Activated CD4-positive, alpha-beta T cell treated with anti-CD3 and anti-CD28 coated beads, Interleukin-2, amount 50 U/mL, for 48 hours (primary cell): Measurements from ENCODE around the gene RUVBL1.
"Not testable (repeated sequence)": the region's sequence is repeated elsewhere in the genome, so short reads cannot be mapped to it uniquely, and the experiment has no call there.

Experiments
- DNase-seq, 2 experiments: peaks; one replicate each; pipeline ENCODE4 v3.0.0-alpha.2; 2020

The RUVBL1 gene

DNA sequence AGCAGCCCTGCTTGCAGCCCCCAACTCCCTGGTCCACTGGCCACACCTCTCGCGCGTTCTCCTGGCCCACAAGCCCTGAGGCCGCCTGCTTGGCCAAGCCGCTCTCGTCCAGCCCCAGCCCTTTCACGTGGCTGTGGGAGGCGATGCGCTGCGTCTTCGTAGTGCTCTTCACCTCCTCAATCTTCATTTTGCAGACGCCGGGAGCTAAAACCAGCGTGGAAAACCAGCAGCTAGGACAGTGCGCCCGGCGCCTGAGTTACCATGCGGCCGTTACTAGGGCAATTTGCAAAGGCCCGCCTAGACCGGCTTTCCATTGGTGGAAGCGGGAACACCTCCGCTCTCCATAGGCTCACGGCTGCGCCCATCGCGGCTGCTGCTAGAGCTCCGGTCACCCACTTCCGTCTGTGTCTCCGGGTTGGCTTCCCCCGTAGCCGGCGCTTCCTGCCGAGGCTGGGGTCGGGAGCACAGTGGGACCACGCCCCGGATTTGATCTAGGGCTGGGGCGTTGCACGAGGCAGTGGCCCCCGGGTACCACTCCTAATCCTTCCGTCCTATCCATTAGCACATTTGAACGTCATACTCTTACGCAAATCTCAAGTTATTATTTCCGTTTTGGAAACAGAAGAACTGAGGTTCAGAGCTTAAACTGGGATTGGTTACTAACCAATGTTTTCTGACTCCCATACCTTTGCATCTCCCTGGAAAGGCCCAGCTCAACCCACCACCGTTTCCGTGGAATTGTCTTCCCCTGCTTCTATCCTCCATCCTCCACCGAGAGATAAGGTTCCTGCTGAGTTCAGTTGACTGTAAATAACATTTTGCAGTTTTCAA is at the start of gene RUVBL1:
Gene RUVBL1 (minus strand): TSS at position 275 of the 831 bp plus-strand sequence. CDS start 88 bp downstream, at position 187.
- peak; percentile 96 to 97 for DNase-seq

DNA sequence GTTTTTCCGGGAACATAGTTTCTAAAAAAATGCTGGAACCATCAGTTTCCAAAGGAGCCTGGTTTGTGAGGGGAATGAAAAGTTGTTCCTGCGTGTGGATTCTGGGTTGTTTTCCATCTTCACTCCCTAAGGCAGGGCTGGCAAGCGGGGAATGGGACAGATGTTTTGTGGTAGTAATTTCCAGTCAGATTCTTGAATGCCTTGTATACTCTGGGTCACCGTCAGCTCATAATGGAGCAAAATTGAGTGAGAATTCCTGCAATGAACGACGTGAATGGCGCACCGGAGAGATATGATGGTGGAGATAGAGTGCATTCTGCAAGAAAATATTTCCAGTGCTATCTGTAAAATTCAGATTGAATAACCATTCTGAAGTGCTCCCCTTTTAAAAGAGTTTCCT is 49.6 kb upstream of the RUVBL1 start:
- no peak for DNase-seq

DNA sequence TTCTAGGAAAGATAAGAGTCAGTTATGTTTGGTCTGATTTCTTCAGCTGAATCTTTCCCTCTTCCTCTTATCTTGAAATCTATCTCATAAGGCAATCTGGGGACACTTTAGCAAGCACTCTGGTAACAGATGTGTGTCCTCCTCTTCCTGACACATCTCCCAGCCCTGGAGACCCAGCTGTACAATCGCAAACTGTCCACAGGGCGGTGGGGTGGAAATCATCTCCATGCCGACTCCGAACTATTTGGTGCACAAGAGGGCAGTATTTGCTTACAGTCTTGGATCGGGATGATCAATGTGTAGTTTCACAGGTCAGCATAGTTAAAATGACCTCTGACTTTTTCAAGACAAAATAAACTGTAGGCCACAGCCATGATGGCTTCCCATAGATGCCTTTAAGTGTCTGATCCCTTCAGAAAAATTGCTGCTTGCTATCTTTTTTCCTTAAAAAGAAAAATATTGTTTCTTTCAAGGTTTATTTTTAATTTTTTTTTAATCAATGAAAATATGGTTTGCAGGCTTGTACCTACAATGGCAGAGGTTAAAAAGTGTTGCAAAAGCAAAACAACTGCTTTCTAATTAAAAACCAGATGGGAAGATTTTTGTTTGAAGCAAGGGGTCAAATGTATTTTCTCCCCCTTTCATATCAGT is 47.4 kb upstream of the RUVBL1 start:
- no peak for DNase-seq

DNA sequence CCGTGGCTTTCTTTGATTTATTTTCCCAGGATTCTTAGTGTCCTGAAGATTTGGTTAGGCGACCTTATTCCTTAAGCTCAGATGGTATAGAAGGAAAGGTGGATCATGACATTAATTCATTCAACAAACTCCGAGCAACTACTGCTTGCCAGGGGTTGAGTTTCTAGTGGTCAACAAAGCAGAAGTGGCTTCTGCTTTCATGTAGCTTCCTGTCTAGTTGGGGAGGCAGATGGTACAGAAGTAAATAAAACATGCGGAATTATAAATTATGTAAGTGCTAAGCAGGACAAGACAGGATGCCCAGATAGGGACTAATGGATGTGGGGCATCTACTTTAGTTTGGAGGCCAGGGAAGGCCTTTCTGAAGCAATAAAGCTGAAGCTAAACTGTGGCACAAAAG is 45.2 kb upstream of the RUVBL1 start:
- DNase-seq: no peak

DNA sequence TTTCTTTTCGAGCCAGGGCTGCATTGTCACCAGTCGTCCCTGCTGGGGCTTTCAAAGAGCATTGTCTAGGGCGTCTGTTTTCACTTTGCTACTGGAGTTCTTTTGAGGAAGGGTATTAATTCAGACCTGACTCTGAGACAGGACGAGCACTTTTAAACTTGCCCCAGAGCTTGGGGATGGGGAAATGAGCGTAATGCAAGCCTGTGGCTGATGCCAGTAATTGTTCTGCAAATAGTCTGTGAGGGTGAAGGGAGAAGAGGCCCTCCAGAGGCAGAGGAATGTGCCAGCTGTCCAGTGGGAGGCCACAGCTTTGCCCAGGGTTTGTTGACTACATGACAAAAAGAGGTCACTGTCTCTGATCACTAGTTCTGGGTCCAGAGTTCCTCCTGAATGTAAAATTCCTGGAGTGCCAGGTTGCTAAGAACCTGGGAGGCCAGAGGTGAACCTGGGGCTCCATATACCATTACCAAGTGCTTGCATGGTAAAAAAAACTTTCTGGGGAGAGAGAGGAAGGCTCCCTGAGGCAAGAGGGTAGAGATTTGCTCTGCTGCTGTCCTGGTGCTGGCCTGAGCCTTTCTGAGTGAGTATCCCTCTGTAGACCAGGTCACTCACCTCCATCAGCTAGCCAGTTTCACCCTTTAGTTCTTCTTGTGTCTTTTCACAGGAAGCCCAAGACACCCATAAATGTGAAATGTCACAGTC is 44.5 kb upstream of the RUVBL1 start:
- DNase-seq: no peak

- no peak for DNase-seq
Observed at GRCh38 chr3:128167646-128167972, 44.0 kb upstream of the RUVBL1 start.

GRCh38 chr3:128166971-128167453 is 43.4 kb upstream of the RUVBL1 start:
- DNase-seq: no peak

DNA sequence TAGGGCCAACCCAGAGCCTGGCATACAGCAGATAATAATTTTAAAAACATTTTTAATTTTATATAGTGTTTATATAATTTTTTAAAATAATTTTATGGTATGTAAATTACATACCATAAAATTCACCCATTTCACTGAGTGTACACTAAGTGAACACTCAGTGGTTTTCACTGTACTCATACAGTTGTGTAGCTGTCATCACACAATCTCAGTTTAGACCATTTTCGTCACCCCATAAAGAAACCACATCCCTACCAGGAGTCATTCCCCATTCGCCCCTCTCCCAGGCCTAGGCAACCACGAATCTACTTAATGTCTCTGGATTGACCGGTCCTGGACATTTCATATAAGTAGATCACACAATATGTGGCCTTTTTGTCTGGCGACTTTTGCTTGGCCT is 39.8 kb upstream of the RUVBL1 start:
- no peak for DNase-seq

GRCh38 chr3:128160661-128161060 is 37.0 kb upstream of the RUVBL1 start:
- DNase-seq: no peak

DNA sequence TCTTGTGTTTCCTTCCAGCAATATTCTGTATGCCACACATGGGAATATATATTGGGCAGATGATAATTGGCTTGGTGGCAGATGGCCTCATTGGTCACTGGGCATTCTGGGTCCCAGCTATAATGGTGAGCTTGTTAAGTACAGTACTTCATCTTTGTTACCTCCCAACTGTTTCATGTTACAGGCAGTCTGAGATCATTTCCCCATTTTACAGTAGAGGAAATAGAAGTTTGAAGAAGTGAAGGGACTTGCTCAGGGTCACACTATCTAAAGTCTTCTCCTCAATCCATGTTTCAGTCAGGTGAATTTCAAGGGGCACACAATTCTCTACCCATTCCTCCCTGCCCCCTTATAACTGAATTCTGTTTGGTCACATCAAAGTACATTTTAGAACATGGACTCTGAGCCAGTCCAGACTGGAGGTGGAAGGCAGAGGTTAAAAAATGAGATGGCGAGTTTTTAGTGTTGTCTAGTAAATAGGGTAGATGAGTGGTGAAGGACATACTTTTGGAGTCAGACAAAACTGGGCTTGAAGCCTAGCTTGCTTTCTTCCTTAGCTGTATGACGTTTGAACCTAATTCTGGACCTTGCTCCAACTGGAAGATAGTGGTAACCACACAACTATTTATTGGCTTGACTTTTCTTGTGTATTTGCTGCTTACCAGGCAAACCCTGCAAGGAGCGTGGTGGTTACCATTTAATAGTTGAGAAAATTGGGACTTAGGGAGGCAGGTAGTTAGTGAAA is 32.2 kb upstream of the RUVBL1 start:
- no peak for DNase-seq

- not testable (repeated sequence) for DNase-seq
Observed at GRCh38 chr3:128154354-128154753, 30.7 kb upstream of the RUVBL1 start.

GRCh38 chr3:128153156-128154041 is 29.8 kb upstream of the RUVBL1 start, which contains the start of gene EEFSEC:
Gene EEFSEC (plus strand): TSS chr3:128153481. CDS start chr3:128153508, 27 bp downstream.
- peak; percentile 88 to 91 for DNase-seq

DNA sequence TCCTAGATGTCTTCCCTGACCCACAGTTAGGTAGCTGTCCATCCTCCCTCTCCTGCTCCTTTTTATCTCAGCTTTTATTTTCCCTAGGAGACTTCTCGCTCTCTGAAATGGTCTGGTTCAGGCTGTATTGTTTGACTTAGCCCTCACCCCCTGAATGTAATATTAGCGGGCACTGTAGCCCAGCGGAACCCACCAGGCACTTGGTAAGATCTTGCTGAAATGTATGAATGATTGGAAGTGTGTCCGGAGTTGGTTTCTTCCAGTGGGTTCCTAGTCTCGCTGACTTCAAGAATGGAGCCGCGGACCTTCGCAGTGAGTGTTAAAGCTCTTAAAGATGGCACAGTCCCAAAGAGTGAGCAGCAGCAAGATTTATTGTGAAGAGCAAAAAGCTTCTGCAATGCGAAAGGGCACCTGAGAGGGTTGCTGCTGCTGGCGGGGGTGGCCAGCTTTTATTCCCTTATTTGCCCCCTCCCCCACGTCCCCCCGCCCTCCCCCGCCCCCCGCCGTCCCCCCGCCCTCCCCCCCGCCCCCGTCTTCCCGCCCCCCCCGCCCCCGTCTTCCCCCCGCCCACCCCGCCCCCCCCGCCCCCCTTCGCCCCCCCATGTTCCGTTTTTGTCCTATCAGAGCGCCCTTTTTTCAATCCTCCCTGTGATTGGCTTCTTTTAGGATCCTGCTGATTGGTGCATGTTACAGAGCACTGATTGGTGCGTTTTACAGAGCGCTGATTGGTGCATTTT is 29.0 kb upstream of the RUVBL1 start:
- no peak for DNase-seq

- no peak for DNase-seq
Observed at GRCh38 chr3:128151758-128152274, 28.2 kb upstream of the RUVBL1 start.

DNA sequence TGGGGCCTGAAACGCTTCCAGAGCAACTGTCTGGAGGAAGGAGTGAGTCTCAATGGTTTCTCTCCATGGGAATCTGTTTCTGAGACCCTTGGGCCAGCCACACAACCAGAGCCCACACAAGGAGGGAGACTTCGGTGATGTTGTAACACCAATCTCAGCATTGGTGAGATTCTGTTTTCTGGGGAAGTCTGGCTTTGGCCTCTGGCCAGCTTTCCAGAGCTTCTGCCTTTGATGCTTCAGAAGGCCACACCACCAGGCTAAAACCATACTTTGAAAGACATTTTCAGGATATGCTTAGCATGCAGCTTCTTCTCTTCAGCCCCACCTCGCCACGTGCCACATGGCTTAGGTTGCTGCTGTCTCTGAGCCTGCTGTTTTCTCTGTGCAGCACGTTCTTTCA is 26.0 kb upstream of the RUVBL1 start:
- DNase-seq: no peak

GRCh38 chr3:128146201-128146600 is 22.6 kb upstream of the RUVBL1 start:
- DNase-seq: no peak

DNA sequence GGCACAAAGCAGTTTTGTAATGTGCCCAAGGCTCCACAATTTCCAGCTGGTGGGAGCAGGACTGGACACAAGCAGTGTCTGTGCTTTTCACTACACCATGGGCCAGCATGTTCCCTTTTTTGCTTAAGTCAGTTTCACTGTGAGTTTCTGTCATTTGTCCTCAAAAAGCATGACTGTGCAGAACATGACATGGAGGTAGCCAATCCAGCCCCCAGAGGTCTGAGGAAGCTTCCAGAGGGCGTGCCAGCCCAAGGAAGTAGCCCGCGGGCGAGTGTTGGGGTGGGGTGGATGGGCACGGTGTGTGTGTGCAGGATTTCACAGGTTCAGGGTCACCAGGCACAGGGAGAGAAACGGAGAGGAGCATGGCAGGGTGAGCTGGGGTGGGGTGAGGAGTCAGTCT is 21.7 kb upstream of the RUVBL1 start:
- no peak for DNase-seq

DNA sequence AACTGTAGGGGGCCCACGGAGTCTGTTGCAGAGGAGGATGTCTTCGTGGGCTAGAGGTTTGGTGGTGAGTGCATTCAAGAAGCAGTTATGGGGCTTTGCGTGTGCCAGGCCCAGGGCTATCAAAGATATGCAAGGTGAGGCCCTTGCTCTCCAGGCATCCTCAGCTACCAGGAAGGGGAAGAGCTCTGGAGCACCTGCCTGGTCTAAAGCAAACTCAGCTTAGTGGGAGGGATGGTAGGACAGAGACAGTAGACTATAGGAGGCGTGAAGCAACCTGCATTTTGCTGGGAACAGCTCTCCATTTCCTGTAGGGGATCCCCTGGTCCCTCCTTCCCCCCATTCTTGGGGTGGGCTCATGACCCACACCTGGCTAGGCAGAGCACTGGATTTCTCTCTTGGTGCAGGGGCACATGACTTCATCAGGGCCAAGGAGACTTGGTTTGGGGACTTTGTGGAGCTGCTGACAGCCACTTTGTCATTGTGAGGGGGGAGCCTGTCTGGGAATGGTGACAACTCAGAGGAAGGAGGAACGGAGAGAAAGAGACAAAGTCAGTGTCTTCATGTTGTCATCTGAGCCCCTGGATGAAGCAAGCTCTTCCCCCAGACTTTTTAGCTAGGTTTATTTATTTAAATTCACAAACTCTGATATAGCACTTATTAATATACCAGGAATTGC is 21.0 kb upstream of the RUVBL1 start:
- no peak for DNase-seq

GRCh38 chr3:128143496-128143895 is 19.9 kb upstream of the RUVBL1 start:
- no peak for DNase-seq

DNA sequence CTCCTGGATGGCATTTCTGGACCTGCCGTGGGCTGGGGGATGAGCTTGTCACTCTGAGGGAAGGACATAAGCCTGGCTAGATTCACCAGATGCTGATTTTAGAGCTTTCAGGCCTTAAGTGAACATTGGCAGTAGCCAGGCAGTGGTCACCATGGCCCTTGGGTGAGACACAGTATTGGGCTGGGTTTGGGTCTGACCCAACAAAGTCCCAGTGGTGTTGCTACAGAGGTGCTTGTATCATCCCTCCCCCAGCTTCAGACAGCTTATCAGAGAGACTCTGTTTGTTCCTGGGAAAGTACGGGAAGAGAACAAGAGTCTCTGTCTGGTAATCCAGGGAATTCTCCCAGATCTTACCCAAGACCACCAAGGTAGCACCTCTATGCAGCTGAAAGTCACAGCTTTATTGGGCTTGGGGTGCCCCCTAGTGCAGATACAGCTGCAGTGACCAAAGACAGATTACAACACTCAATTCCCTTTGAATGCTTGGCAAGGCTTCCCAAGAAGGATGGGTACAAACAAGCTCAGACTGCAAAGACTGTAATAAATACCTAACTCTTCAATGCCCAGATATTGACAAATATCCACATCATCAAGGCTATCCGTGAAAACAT is 9.8 kb upstream of the RUVBL1 start:
- DNase-seq: peak; percentile 25 to 46
